ENCODE data around the gene NEBL. TPM values are rescaled to one million over a fixed set of nuclear protein-coding genes. Genes with fewer than 3 reads are reported as not detected.
A peak's percentile ranks its signal among the peaks of the same experiment; 100 is the strongest.

NEBL gene
- total and polyA plus RNA-seq, 4 donors: 19.4 to 74.7 (median 50.1) TPM

GRCh38 chr10:20746856-20747255, 150.3 kb downstream of the NEBL start:
- Histone ChIP-seq H3K36me3 (ENCODE audit: control insufficient read depth in 4 of 4, insufficient read depth in 4 of 4, low read length in 4 of 4) (no peaks in the 10 kb centered on the region), H3K4me3 (no peak overlapping the region), H3K27me3 (ENCODE audit: control insufficient read depth in 3 of 3, insufficient read depth in 3 of 3, low read length in 2 of 3) (no peaks in the 10 kb centered on the region), H3K27ac (ENCODE audit: low read depth in 1 of 2, low read length in 1 of 2) (no peak overlapping the region), H3K4me1 (ENCODE audit: control insufficient read depth in 5 of 5, insufficient read depth in 5 of 5, low read length in 5 of 5) (peaks cover 0 to 40% (median 0%) of the 10 kb centered on the region in 5 donors), H3K9me3 (ENCODE audit: control insufficient read depth in 4 of 4, insufficient read depth in 3 of 4, low read length in 3 of 4) (peaks cover 0 to 13% (median 6%) of the 10 kb centered on the region in 4 donors), H3K9ac (ENCODE audit: insufficient read depth in 1 of 2, low read length in 2 of 2) (no peak overlapping the region)
- WGBS, 2 donors: 90 to 93% methylated on average over 7 of the region's 7 CpGs
- ATAC-seq (ENCODE audit: insufficient read depth, low FRiP score): no peak
- DNase-seq: no peak
- TF ChIP-seq, protein P1, sequence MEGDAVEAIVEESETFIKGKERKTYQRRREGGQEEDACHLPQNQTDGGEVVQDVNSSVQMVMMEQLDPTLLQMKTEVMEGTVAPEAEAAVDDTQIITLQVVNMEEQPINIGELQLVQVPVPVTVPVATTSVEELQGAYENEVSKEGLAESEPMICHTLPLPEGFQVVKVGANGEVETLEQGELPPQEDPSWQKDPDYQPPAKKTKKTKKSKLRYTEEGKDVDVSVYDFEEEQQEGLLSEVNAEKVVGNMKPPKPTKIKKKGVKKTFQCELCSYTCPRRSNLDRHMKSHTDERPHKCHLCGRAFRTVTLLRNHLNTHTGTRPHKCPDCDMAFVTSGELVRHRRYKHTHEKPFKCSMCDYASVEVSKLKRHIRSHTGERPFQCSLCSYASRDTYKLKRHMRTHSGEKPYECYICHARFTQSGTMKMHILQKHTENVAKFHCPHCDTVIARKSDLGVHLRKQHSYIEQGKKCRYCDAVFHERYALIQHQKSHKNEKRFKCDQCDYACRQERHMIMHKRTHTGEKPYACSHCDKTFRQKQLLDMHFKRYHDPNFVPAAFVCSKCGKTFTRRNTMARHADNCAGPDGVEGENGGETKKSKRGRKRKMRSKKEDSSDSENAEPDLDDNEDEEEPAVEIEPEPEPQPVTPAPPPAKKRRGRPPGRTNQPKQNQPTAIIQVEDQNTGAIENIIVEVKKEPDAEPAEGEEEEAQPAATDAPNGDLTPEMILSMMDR (IDR thresholded peaks at IDR 0.05; ENCODE audit: control extremely low read depth, extremely low read depth): no peak

DNA sequence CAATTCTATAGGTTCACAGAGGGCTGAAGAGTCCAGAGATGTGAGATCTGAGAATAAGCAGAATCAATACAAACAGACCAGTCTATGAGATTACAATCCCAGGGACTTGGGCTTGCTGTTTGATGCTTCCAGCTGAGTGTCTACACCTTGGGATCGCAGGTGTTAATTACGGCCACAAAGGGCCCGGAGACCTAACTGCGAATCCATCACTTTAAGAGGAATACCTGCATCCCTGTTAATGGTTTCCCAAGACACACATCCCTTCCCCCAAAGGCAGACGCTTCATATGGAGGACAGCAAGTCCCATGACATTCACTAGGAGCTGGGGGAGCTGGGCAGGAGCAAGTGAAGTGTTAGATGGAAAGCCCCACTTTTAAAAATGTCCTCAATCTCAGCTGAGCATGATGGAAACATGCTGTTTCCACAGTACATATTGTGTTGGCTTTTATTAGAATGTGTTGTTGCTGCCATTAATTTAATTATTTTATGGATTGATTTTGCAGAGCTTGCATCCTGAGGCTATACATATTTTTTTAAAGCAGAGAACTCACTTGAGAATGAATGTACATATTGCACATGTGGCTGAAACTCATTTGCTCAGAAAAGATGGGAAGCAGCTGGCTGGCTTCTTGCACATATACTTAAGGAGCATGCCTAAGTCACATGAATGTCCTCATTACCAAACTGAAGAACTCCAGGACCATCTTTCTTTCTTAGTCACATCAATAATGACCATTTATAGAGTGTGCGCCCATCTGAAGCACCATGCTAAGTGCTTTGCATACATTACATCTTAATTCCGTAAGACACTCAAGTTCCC, 151.3 kb downstream of the NEBL start:
- no peaks in the 10 kb centered on the region for H3K27me3 ChIP-seq (ENCODE audit: control insufficient read depth in 3 of 3, insufficient read depth in 3 of 3, low read length in 2 of 3)
- 80 to 90% methylated on average over 7 of the region's 7 CpGs for WGBS, 2 donors
- ATAC-seq (ENCODE audit: insufficient read depth, low FRiP score) (no peak), DNase-seq (peak; percentile 69 to 92 (median 84))
- H3K4me3 ChIP-seq: no peak overlapping the region
- peaks cover 0 to 9% (median 3%) of the 10 kb centered on the region in 4 donors for H3K9me3 ChIP-seq (ENCODE audit: control insufficient read depth in 4 of 4, insufficient read depth in 3 of 4, low read length in 3 of 4)
- no peak overlapping the region for H3K9ac ChIP-seq (ENCODE audit: insufficient read depth in 1 of 2, low read length in 2 of 2)
- no peaks in the 10 kb centered on the region for H3K36me3 ChIP-seq (ENCODE audit: control insufficient read depth in 4 of 4, insufficient read depth in 4 of 4, low read length in 4 of 4)
- TF ChIP-seq, protein P1 (IDR thresholded peaks at IDR 0.05; ENCODE audit: control extremely low read depth, extremely low read depth): no peak
- H3K4me1 ChIP-seq (ENCODE audit: control insufficient read depth in 5 of 5, insufficient read depth in 5 of 5, low read length in 5 of 5): peaks cover 0 to 40% (median 0%) of the 10 kb centered on the region in 5 donors
- no peak overlapping the region for H3K27ac ChIP-seq (ENCODE audit: low read depth in 1 of 2, low read length in 1 of 2)

- Histone ChIP-seq H3K36me3 (ENCODE audit: control insufficient read depth in 4 of 4, insufficient read depth in 4 of 4, low read length in 4 of 4) (no peaks in the 10 kb centered on the region), H3K9ac (ENCODE audit: insufficient read depth in 1 of 2, low read length in 2 of 2) (no peak overlapping the region), H3K9me3 (ENCODE audit: control insufficient read depth in 4 of 4, insufficient read depth in 3 of 4, low read length in 3 of 4) (peaks cover 0 to 5% (median 2%) of the 10 kb centered on the region in 4 donors), H3K4me1 (ENCODE audit: control insufficient read depth in 5 of 5, insufficient read depth in 5 of 5, low read length in 5 of 5) (peaks cover 0 to 40% (median 0%) of the 10 kb centered on the region in 5 donors), H3K27ac (ENCODE audit: low read depth in 1 of 2, low read length in 1 of 2) (no peak overlapping the region), H3K4me3 (no peak overlapping the region), H3K27me3 (ENCODE audit: control insufficient read depth in 3 of 3, insufficient read depth in 3 of 3, low read length in 2 of 3) (no peaks in the 10 kb centered on the region)
- ATAC-seq (ENCODE audit: insufficient read depth, low FRiP score): no peak
- 84 to 90% methylated on average over 5 of the region's 5 CpGs for WGBS, 2 donors
- TF ChIP-seq, protein P1 (IDR thresholded peaks at IDR 0.05; ENCODE audit: control extremely low read depth, extremely low read depth): no peak
- no peak for DNase-seq
Observed at GRCh38 chr10:20744821-20745220, 152.3 kb downstream of the NEBL start.
